ENCODE measurements around the gene TBL1X.

TBL1X gene

DNA sequence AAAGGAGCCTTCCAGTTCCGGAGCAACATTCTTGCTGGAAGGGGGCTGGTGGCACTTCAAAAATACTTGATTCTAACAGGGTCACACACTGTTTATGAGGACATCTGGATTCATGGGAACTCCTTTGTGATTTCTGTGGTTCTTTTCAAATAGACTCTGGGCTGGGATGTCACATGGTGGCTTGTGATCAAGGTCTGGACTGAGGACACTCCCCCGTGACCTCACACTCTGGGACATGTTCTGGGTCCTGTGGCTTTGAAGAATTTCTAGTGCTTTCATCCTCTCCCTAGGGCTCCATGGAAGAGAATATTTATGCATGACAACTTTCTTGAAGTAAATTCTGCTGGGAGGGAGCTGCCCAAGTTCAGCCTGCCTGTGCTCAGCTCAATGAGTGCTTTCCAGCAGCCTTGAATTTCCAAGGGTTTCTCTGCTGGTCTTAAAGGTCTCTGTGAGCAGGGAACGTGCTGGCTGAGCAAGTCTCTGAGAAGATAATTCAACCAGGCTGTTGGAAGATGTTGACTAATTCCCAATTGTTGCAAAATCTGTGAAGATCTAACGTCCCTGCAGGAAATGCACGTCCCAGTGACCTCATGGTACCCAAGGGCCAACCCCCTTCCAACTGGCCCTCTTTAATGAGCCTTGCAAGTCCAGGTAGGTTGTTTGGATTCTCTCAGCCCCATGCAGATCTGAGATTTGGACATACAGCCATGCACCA lies 264.5 kb downstream of the TBL1X start:
- H3K9ac ChIP-seq (ENCODE audit: low read length): no peak overlapping the region
- no peaks in the 10 kb centered on the region for H3K4me1 ChIP-seq (ENCODE audit: control insufficient read depth, insufficient read depth, low read length)
- H3K36me3 ChIP-seq (ENCODE audit: control insufficient read depth, insufficient read depth, low read length): no peaks in the 10 kb centered on the region
- H3K27ac ChIP-seq (ENCODE audit: low read depth, low read length): no peak overlapping the region
- no peak overlapping the region for H3K4me3 ChIP-seq (ENCODE audit: low read length)
- H3K27me3 ChIP-seq (ENCODE audit: control insufficient read depth, insufficient read depth, low read length): no peaks in the 10 kb centered on the region

DNA sequence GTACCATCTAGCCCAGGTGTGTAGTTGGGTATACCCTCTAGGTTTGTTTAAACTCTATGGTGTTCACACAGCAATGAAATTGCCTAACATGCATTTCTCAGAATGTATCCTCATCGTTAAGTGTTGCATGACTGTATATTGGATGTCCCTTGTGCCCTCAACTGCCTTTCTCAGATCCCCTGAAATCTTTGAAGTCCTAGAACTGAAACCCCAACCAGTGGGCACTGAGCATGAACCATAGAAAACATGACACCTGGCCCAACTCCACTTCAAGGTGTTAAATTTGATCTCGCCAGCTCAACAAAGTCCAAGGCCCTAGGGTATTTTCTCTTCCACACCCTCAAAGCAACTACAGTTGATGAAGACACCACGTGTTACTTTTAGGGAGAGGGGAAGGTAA lies 265.2 kb downstream of the TBL1X start:
- Histone ChIP-seq H3K36me3 (ENCODE audit: control insufficient read depth, insufficient read depth, low read length) (no peaks in the 10 kb centered on the region), H3K27ac (ENCODE audit: low read depth, low read length) (no peak overlapping the region), H3K27me3 (ENCODE audit: control insufficient read depth, insufficient read depth, low read length) (no peaks in the 10 kb centered on the region), H3K4me1 (ENCODE audit: control insufficient read depth, insufficient read depth, low read length) (no peaks in the 10 kb centered on the region), H3K9ac (ENCODE audit: low read length) (no peak overlapping the region), H3K4me3 (ENCODE audit: low read length) (no peak overlapping the region)

DNA sequence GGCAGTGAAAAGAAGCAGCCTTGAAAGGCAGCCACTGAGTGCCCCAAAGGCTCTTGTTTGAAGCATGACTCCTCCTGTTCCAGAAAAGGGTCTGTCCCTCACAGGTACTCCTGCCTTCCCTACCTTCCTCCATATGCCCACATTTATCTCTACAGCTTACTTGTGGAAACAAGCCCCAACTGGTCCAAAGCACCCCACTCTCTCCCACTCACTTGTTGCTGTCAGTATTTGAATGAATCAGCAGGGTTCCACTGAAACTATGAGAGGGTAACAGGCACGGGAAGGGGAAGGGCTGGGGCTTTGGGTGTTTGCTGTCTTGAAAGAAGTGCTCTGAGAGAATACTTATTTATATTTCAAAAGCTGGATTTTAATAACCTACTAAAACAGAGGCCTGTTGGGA lies 265.9 kb downstream of the TBL1X start:
- no peak overlapping the region for H3K9ac ChIP-seq (ENCODE audit: low read length)
- no peaks in the 10 kb centered on the region for H3K4me1 ChIP-seq (ENCODE audit: control insufficient read depth, insufficient read depth, low read length)
- H3K4me3 ChIP-seq (ENCODE audit: low read length): no peak overlapping the region
- no peak overlapping the region for H3K27ac ChIP-seq (ENCODE audit: low read depth, low read length)
- H3K27me3 ChIP-seq (ENCODE audit: control insufficient read depth, insufficient read depth, low read length): no peaks in the 10 kb centered on the region
- H3K36me3 ChIP-seq (ENCODE audit: control insufficient read depth, insufficient read depth, low read length): no peaks in the 10 kb centered on the region

DNA sequence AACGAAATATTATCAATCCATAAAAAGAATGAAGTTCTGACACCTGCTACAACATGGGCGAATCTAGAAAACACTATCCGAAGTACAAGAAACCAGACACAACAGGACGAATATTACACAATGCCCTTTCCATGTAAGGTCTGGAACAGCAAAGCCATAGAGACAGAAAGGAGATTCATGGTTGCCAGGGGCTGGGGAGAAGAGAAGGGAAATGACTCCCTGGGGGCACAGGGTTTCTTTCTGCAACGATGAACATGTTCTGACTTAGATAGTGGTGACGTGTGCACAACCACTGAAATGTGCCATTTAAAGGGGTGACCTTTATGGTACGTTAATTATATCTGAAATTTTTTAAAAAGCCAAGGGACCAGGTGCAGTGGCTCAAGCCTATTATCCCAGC lies 272.5 kb downstream of the TBL1X start:
- no peak overlapping the region for H3K27ac ChIP-seq (ENCODE audit: low read depth, low read length)
- H3K4me1 ChIP-seq (ENCODE audit: control insufficient read depth, insufficient read depth, low read length): no peaks in the 10 kb centered on the region
- H3K9ac ChIP-seq (ENCODE audit: low read length): no peak overlapping the region
- no peak overlapping the region for H3K4me3 ChIP-seq (ENCODE audit: low read length)
- no peaks in the 10 kb centered on the region for H3K27me3 ChIP-seq (ENCODE audit: control insufficient read depth, insufficient read depth, low read length)
- H3K36me3 ChIP-seq (ENCODE audit: control insufficient read depth, insufficient read depth, low read length): no peaks in the 10 kb centered on the region

- Histone ChIP-seq H3K4me3 (ENCODE audit: low read length) (no peak overlapping the region), H3K27ac (ENCODE audit: low read depth, low read length) (no peak overlapping the region), H3K36me3 (ENCODE audit: control insufficient read depth, insufficient read depth, low read length) (no peaks in the 10 kb centered on the region), H3K4me1 (ENCODE audit: control insufficient read depth, insufficient read depth, low read length) (no peaks in the 10 kb centered on the region), H3K9ac (ENCODE audit: low read length) (no peak overlapping the region), H3K27me3 (ENCODE audit: control insufficient read depth, insufficient read depth, low read length) (no peaks in the 10 kb centered on the region)
Measured at GRCh38 chrX:9738151-9738550, 273.3 kb downstream of the TBL1X start.

DNA sequence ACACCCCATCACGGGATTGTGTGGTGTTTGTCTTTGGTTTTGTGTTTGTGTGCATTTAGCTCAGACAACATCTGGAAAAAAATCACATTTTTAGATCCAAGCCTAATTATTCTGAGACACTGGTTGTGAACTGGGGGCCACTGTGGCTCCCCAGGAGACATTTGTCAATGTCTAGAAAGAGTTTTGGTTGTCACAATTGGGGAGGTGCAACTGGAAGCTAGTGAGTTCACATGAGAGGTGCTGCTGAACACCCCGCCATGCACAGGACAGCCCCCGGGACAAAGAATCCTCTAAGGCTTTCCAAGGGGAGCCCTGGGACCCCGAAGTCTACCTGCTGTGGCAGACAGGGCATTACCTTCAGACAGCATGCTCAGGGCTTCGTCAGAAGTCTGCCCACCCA lies 274.3 kb downstream of the TBL1X start:
- H3K4me1 ChIP-seq (ENCODE audit: control insufficient read depth, insufficient read depth, low read length): no peaks in the 10 kb centered on the region
- no peak overlapping the region for H3K9ac ChIP-seq (ENCODE audit: low read length)
- H3K4me3 ChIP-seq (ENCODE audit: low read length): no peak overlapping the region
- H3K27ac ChIP-seq (ENCODE audit: low read depth, low read length): no peak overlapping the region
- H3K36me3 ChIP-seq (ENCODE audit: control insufficient read depth, insufficient read depth, low read length): no peaks in the 10 kb centered on the region
- H3K27me3 ChIP-seq (ENCODE audit: control insufficient read depth, insufficient read depth, low read length): no peaks in the 10 kb centered on the region

DNA sequence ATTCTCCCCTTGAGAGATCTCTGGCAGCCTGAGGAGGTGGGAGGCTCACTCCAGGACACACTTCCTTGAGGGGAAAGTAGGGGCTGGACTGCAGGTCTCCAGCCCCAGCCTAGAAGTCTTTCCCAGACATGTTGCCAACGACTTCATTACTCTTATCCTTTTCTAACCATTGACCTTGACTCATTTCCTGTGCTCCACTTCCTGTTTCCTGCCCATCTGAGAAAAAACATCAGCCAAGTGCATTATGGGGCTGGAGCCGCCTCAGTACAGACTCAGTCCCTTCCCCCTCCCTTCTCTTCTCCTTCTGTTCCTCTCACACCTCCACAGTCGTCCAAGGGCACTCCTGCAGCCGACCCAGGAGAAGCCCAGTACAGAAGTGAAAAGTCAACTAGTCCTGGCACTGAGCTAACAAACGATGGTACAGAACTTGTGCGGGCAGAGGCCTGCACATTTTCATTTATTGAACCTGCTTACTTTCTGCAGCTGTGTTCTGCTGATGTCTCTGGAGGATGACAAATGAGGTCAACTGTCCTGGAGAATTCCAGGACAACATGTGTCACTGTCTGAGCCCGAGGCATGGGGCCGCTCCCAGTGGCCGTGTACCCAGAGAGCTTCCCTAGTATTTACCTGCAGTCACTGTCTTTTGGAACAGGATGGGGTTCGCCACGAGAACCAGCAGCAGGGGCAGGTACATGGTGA lies 280.7 kb downstream of the TBL1X start:
- Histone ChIP-seq H3K4me1 (ENCODE audit: control insufficient read depth, insufficient read depth, low read length) (no peaks in the 10 kb centered on the region), H3K27me3 (ENCODE audit: control insufficient read depth, insufficient read depth, low read length) (no peaks in the 10 kb centered on the region), H3K9ac (ENCODE audit: low read length) (no peak overlapping the region), H3K4me3 (ENCODE audit: low read length) (no peak overlapping the region), H3K36me3 (ENCODE audit: control insufficient read depth, insufficient read depth, low read length) (no peaks in the 10 kb centered on the region), H3K27ac (ENCODE audit: low read depth, low read length) (no peak overlapping the region)

GRCh38 chrX:9746148-9746888 lies 281.5 kb downstream of the TBL1X start:
- H3K9ac ChIP-seq (ENCODE audit: low read length): no peak overlapping the region
- H3K36me3 ChIP-seq (ENCODE audit: control insufficient read depth, insufficient read depth, low read length): no peaks in the 10 kb centered on the region
- H3K4me1 ChIP-seq (ENCODE audit: control insufficient read depth, insufficient read depth, low read length): no peaks in the 10 kb centered on the region
- H3K27ac ChIP-seq (ENCODE audit: low read depth, low read length): no peak overlapping the region
- H3K4me3 ChIP-seq (ENCODE audit: low read length): no peak overlapping the region
- H3K27me3 ChIP-seq (ENCODE audit: control insufficient read depth, insufficient read depth, low read length): no peaks in the 10 kb centered on the region

- H3K27ac ChIP-seq (ENCODE audit: low read depth, low read length): no peak overlapping the region
- no peaks in the 10 kb centered on the region for H3K27me3 ChIP-seq (ENCODE audit: control insufficient read depth, insufficient read depth, low read length)
- no peak overlapping the region for H3K9ac ChIP-seq (ENCODE audit: low read length)
- H3K4me3 ChIP-seq (ENCODE audit: low read length): no peak overlapping the region
- no peaks in the 10 kb centered on the region for H3K36me3 ChIP-seq (ENCODE audit: control insufficient read depth, insufficient read depth, low read length)
- H3K4me1 ChIP-seq (ENCODE audit: control insufficient read depth, insufficient read depth, low read length): no peaks in the 10 kb centered on the region
Measured at GRCh38 chrX:9747644-9748043, 282.8 kb downstream of the TBL1X start.

- Histone ChIP-seq H3K27ac (ENCODE audit: low read depth, low read length) (no peak overlapping the region), H3K27me3 (ENCODE audit: control insufficient read depth, insufficient read depth, low read length) (no peaks in the 10 kb centered on the region), H3K9ac (ENCODE audit: low read length) (no peak overlapping the region), H3K4me1 (ENCODE audit: control insufficient read depth, insufficient read depth, low read length) (no peaks in the 10 kb centered on the region), H3K36me3 (ENCODE audit: control insufficient read depth, insufficient read depth, low read length) (no peaks in the 10 kb centered on the region), H3K4me3 (ENCODE audit: low read length) (no peak overlapping the region)
Measured at GRCh38 chrX:9749146-9749692, 284.4 kb downstream of the TBL1X start.

- Histone ChIP-seq H3K27me3 (ENCODE audit: control insufficient read depth, insufficient read depth, low read length) (no peaks in the 10 kb centered on the region), H3K4me1 (ENCODE audit: control insufficient read depth, insufficient read depth, low read length) (no peaks in the 10 kb centered on the region), H3K36me3 (ENCODE audit: control insufficient read depth, insufficient read depth, low read length) (no peaks in the 10 kb centered on the region), H3K4me3 (ENCODE audit: low read length) (no peak overlapping the region), H3K27ac (ENCODE audit: low read depth, low read length) (no peak overlapping the region), H3K9ac (ENCODE audit: low read length) (no peak overlapping the region)
Measured at GRCh38 chrX:9757366-9757765, 292.5 kb downstream of the TBL1X start.

DNA sequence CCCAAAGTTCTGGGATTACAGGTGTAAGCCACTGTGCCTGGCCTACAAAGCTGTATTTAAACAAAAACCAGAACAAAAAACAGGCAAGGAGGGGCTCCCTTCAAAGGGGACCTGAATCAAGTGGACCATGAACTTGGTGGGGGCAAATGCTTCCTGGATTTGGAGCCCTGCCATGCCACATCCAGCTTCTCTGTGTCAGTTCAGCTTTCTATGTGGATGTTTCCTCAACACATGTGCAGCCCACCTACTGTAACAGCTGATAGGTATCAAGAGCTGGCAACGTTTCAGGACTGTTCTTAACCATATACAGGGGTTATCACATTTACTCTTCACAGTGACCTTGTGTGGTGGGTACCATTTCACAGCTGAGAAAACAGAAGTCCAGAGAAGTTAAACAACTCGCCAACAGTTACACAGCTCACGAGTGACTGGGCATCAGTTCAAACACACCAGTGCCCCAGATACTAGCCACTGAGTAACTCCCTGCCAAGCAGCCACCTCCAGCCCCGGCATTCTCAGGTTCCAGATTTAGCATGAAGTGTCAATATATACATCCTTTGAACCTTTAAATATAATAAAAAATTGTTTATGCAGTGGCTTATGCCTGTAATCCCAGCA lies 293.3 kb downstream of the TBL1X start:
- H3K4me1 ChIP-seq (ENCODE audit: control insufficient read depth, insufficient read depth, low read length): no peaks in the 10 kb centered on the region
- no peak overlapping the region for H3K27ac ChIP-seq (ENCODE audit: low read depth, low read length)
- H3K36me3 ChIP-seq (ENCODE audit: control insufficient read depth, insufficient read depth, low read length): no peaks in the 10 kb centered on the region
- no peak overlapping the region for H3K4me3 ChIP-seq (ENCODE audit: low read length)
- no peak overlapping the region for H3K9ac ChIP-seq (ENCODE audit: low read length)
- H3K27me3 ChIP-seq (ENCODE audit: control insufficient read depth, insufficient read depth, low read length): no peaks in the 10 kb centered on the region

All from rectal smooth muscle tissue (tissue), 1 donor.